KOPT-K1 (cell line): Measurements from ENCODE around the gene SIVA1.
A peak's percentile ranks its signal among the peaks of the same experiment; 100 is the strongest.

Experiments used
- H3K27ac ChIP-seq: fragments of 200-600 bp; sonication (generic); 2 replicates; pipeline ENCODE4 v1.5.1; 2016; ENCODE audit warnings: antibody characterized with exemption, mild to moderate bottlenecking, low read depth, low read length; ENCODE audit not compliant: poor library complexity, severe bottlenecking
- H3K36me3 ChIP-seq: fragments of 200-600 bp; sonication (generic); 2 replicates; pipeline ENCODE4 v1.5.1; 2017; ENCODE audit warnings: antibody characterized with exemption, mild to moderate bottlenecking, low read length, moderate library complexity; ENCODE audit not compliant: insufficient read depth
- H3K9me3 ChIP-seq: fragments of 200-600 bp; sonication (generic); 2 replicates; pipeline ENCODE4 v1.5.1; 2017; ENCODE audit warnings: antibody characterized with exemption, low read length, mild to moderate bottlenecking; ENCODE audit not compliant: insufficient read depth, poor library complexity, severe bottlenecking

SIVA1 gene

GRCh38 chr14:104739026-104739425 is 13.9 kb upstream of the SIVA1 start:
- Histone ChIP-seq H3K27ac (no peak overlapping the region), H3K36me3 (no peaks in the 10 kb centered on the region), H3K9me3 (no peaks in the 10 kb centered on the region)

- Histone ChIP-seq H3K9me3 (no peaks in the 10 kb centered on the region), H3K36me3 (no peaks in the 10 kb centered on the region), H3K27ac (no peak overlapping the region)
Measured at GRCh38 chr14:104739546-104740516, 13.1 kb upstream of the SIVA1 start.

- H3K36me3 ChIP-seq: no peaks in the 10 kb centered on the region
- no peaks in the 10 kb centered on the region for H3K9me3 ChIP-seq
- no peak overlapping the region for H3K27ac ChIP-seq
Measured at GRCh38 chr14:104741108-104741802, 11.7 kb upstream of the SIVA1 start.

GRCh38 chr14:104741803-104742251 is 11.1 kb upstream of the SIVA1 start:
- no peaks in the 10 kb centered on the region for H3K36me3 ChIP-seq
- H3K9me3 ChIP-seq: no peaks in the 10 kb centered on the region
- no peak overlapping the region for H3K27ac ChIP-seq

GRCh38 chr14:104742586-104743455 is 10.1 kb upstream of the SIVA1 start:
- H3K27ac ChIP-seq: no peak overlapping the region
- H3K9me3 ChIP-seq: no peaks in the 10 kb centered on the region
- no peaks in the 10 kb centered on the region for H3K36me3 ChIP-seq

- no peaks in the 10 kb centered on the region for H3K9me3 ChIP-seq
- no peaks in the 10 kb centered on the region for H3K36me3 ChIP-seq
- H3K27ac ChIP-seq: no peak overlapping the region
Measured at GRCh38 chr14:104743461-104744380, 9.2 kb upstream of the SIVA1 start.

GRCh38 chr14:104744484-104744883 is 8.5 kb upstream of the SIVA1 start:
- Histone ChIP-seq H3K9me3 (no peaks in the 10 kb centered on the region), H3K36me3 (no peaks in the 10 kb centered on the region), H3K27ac (peak overlapping the region; percentile 71)

GRCh38 chr14:104745431-104745830 is 7.5 kb upstream of the SIVA1 start:
- Histone ChIP-seq H3K27ac (peak overlapping the region; percentile 71), H3K9me3 (no peaks in the 10 kb centered on the region), H3K36me3 (no peaks in the 10 kb centered on the region)

GRCh38 chr14:104746071-104746545 is 6.8 kb upstream of the SIVA1 start:
- Histone ChIP-seq H3K36me3 (no peaks in the 10 kb centered on the region), H3K27ac (peak overlapping the region; percentile 71), H3K9me3 (no peaks in the 10 kb centered on the region)

- H3K27ac ChIP-seq: peak overlapping the region; percentile 71
- H3K9me3 ChIP-seq: no peaks in the 10 kb centered on the region
- no peaks in the 10 kb centered on the region for H3K36me3 ChIP-seq
Measured at GRCh38 chr14:104746934-104747481, 5.9 kb upstream of the SIVA1 start.

- no peaks in the 10 kb centered on the region for H3K36me3 ChIP-seq
- H3K9me3 ChIP-seq: no peaks in the 10 kb centered on the region
- H3K27ac ChIP-seq: no peak overlapping the region
Measured at GRCh38 chr14:104747876-104748275, 5.1 kb upstream of the SIVA1 start.

- no peak overlapping the region for H3K27ac ChIP-seq
- H3K9me3 ChIP-seq: no peaks in the 10 kb centered on the region
Measured at GRCh38 chr14:104749111-104749649, 3.8 kb upstream of the SIVA1 start.

GRCh38 chr14:104750056-104750752 is 2.7 kb upstream of the SIVA1 start:
- Histone ChIP-seq H3K36me3 (peaks cover 12% of the 10 kb centered on the region), H3K9me3 (no peaks in the 10 kb centered on the region), H3K27ac (no peak overlapping the region)

More at GRCh38 chr14:104749111-104749649, 3.8 kb upstream of the SIVA1 start:
- H3K36me3 ChIP-seq: peaks cover 3% of the 10 kb centered on the region; the same call in 1 of the 2 replicates
